ENCODE results near the gene STK32B. TPM values are rescaled to one million over a fixed set of nuclear protein-coding genes. Genes with fewer than 3 reads are reported as not detected.

STK32B gene
- total and polyA plus RNA-seq, 8 donors = 0.61 to 5.5 (median 3.1) TPM

DNA sequence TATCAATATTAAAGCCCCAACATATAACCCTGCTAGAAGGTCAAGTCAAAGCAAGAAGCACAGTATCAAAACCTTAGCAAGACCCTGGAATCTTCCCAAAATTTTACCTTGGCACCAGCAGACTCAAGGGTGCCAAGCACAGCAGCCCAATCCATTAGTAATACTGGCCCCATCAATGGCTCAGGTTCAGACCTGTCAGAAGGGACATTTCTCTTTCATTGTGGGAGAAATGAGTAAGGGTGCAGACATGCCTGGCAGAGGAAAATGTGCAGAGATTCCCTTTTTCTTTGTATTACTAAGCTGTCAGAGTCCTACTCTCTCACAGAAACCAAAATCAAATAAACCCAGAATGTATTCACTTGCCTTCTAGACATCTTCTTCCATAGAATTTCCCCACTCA is 453.2 kb downstream of the STK32B start:
- H3K4me3 ChIP-seq = no peak overlapping the region
- no peaks in the 10 kb centered on the region for H3K9me3 ChIP-seq
- peaks cover 0 to 17% (median 6%) of the 10 kb centered on the region in 4 donors for H3K36me3 ChIP-seq
- TF ChIP-seq, protein P1, sequence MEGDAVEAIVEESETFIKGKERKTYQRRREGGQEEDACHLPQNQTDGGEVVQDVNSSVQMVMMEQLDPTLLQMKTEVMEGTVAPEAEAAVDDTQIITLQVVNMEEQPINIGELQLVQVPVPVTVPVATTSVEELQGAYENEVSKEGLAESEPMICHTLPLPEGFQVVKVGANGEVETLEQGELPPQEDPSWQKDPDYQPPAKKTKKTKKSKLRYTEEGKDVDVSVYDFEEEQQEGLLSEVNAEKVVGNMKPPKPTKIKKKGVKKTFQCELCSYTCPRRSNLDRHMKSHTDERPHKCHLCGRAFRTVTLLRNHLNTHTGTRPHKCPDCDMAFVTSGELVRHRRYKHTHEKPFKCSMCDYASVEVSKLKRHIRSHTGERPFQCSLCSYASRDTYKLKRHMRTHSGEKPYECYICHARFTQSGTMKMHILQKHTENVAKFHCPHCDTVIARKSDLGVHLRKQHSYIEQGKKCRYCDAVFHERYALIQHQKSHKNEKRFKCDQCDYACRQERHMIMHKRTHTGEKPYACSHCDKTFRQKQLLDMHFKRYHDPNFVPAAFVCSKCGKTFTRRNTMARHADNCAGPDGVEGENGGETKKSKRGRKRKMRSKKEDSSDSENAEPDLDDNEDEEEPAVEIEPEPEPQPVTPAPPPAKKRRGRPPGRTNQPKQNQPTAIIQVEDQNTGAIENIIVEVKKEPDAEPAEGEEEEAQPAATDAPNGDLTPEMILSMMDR (IDR thresholded peaks at IDR 0.05) = no peak
- TF ChIP-seq EP300 (IDR thresholded peaks at IDR 0.05) (no peak), POLR2AphosphoS5 (IDR thresholded peaks at IDR 0.05) (no peak), POLR2A (IDR thresholded peaks at IDR 0.05) (no peak)
- DNase-seq = no peak
- no peaks in the 10 kb centered on the region for H3K27me3 ChIP-seq
- no peaks in the 10 kb centered on the region for H3K4me1 ChIP-seq
- intact Hi-C loops (cut with DNase I; ENCODE audit: low total_unique reads) = no loop called here
- H3K27ac ChIP-seq = no peak overlapping the region

DNA sequence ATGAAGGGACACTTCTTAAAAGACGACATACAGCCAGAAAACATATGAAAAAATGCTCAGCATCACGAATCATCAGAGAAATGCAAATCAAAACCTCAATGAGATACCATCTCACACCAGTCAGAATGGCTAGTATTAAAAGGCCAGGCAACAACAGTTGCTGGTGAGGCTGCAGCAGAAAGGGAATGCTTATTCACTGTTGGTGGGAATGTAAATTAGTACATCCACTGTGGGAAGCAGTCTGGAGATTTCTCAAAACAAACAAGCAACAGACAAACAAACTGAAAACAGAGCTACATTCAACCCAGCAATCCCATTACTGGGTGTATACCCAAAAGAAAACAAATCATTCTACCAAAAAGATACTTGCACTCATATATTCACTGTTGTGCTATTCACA is 459.2 kb downstream of the STK32B start:
- TF ChIP-seq POLR2A (IDR thresholded peaks at IDR 0.05) = no peak
- no peak for TF ChIP-seq EP300 (IDR thresholded peaks at IDR 0.05)
- TF ChIP-seq POLR2AphosphoS5 (IDR thresholded peaks at IDR 0.05) = no peak
- TF ChIP-seq, protein P1 (IDR thresholded peaks at IDR 0.05) = no peak
- DNase-seq = no peak
- H3K27ac ChIP-seq = no peak overlapping the region
- intact Hi-C loops (cut with DNase I; ENCODE audit: low total_unique reads) = no loop called here
- H3K27me3 ChIP-seq = no peaks in the 10 kb centered on the region
- H3K4me1 ChIP-seq = no peaks in the 10 kb centered on the region
- WGBS, 5 donors = 34 to 48% (median 46%) methylated on average over 2 of the region's 2 CpGs
- peaks cover 0 to 2% (median 0%) of the 10 kb centered on the region in 4 donors for H3K36me3 ChIP-seq
- no peak overlapping the region for H3K4me3 ChIP-seq
- H3K9me3 ChIP-seq = no peaks in the 10 kb centered on the region

DNA sequence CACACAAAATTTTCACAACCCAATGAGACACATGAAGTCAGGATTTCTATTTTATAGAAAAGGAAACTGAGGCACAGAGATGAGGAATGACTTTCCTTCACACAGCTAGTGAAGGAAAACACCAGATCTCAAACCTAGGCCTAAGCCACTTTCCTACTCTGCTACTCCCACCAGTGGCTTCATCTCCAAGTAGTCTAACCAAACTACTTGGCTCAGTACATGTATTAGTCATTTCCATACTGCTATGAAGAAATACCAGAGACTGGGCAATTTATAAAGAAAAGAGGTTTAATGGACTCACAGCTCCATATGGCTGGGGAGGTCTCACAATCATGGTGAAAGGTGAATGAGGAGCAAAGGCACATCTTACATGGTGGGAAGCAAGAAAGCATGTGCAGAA is 460.5 kb downstream of the STK32B start:
- no peaks in the 10 kb centered on the region for H3K9me3 ChIP-seq
- H3K27me3 ChIP-seq = no peaks in the 10 kb centered on the region
- H3K27ac ChIP-seq = no peak overlapping the region
- TF ChIP-seq POLR2A (IDR thresholded peaks at IDR 0.05) = no peak
- TF ChIP-seq POLR2AphosphoS5 (IDR thresholded peaks at IDR 0.05) = no peak
- no peak for TF ChIP-seq EP300 (IDR thresholded peaks at IDR 0.05)
- TF ChIP-seq, protein P1 (IDR thresholded peaks at IDR 0.05) = no peak
- intact Hi-C loops (cut with DNase I; ENCODE audit: low total_unique reads) = no loop called here
- H3K36me3 ChIP-seq = no peaks in the 10 kb centered on the region
- H3K4me1 ChIP-seq = no peaks in the 10 kb centered on the region
- no peak for DNase-seq
- H3K4me3 ChIP-seq = no peak overlapping the region

DNA sequence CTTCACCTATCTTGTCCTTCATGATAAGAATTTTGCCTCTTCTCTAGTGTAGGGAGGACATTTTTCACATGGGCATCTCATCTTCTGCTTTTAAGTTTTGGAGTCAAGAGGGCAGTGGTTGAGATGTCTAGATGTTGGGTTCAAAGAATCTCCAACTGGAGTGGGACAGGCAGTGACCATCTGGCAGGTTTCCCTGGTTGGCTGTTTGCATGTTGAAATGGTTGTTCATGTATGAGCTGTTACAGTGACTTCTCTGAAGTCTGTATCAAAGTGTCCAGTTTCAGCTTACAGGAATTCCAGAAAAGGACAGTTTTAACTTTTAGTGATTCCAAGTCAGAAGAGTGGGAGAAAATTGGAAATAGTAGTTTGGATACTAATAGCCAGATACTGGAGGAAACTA is 464.4 kb downstream of the STK32B start:
- TF ChIP-seq POLR2AphosphoS5 (IDR thresholded peaks at IDR 0.05) (no peak), POLR2A (IDR thresholded peaks at IDR 0.05) (no peak), EP300 (IDR thresholded peaks at IDR 0.05) (no peak)
- TF ChIP-seq, protein P1 (IDR thresholded peaks at IDR 0.05) = no peak
- Histone ChIP-seq H3K27ac (no peak overlapping the region), H3K9me3 (no peaks in the 10 kb centered on the region), H3K4me3 (no peak overlapping the region), H3K4me1 (no peaks in the 10 kb centered on the region), H3K27me3 (no peaks in the 10 kb centered on the region), H3K36me3 (no peaks in the 10 kb centered on the region)
- intact Hi-C loops (cut with DNase I; ENCODE audit: low total_unique reads) = no loop called here
- DNase-seq = no peak

Data from stomach (tissue), 9 donors.